Panc1 (cell line): ENCODE data around the gene RAC3. TPM values are rescaled to one million over a fixed set of nuclear protein-coding genes. Genes with fewer than 3 reads are reported as not detected.

ENCODE experiments used
- ATAC-seq: fragments of 200-7000 bp; cut with Tn5 transposase; 2 replicates; pipeline ENCODE4 v1.9.1; 2020; ENCODE audit warnings: mild to moderate bottlenecking, moderate library complexity
- BruUV-seq: library from RNA; stranded (reverse); fragments of 400-500 nt; replicated peaks from 2 replicates; lab custom pipeline; 2021; lab: Mats Ljungman, UMichigan
- CTCF ChIA-PET: fragments of 300-600 bp; sonication (Branson Sonifier 250); formaldehyde crosslinking; loops from one replicate; lab custom pipeline; 2022; ENCODE audit warnings: antibody characterized with exemption; lab: Charles Lee
- POLR2A ChIA-PET: fragments of 300-600 bp; sonication (Branson Sonifier 250); formaldehyde crosslinking; loops from one replicate; lab custom pipeline; 2022; ENCODE audit warnings: antibody characterized with exemption; lab: Charles Lee
- DNase-seq: peaks from one replicate; pipeline ENCODE4 v3.0.0-alpha.2; 2010; ENCODE audit warnings: low read depth, low spot score
- H3K27ac ChIP-seq: 2 replicates; pipeline ENCODE4 v1.5.1; 2011; ENCODE audit warnings: mild to moderate bottlenecking, low read length, inconsistent platforms
- H3K27me3 ChIP-seq: fragments of 200-500 bp; sonication (Bioruptor generic); 2 replicates; pipeline ENCODE4 v1.6.0; 2014; ENCODE audit warnings: low read length, inconsistent platforms; ENCODE audit not compliant: control insufficient read depth, insufficient read depth
- H3K36me3 ChIP-seq: fragments of 200-500 bp; sonication (Bioruptor generic); 2 replicates; pipeline ENCODE4 v1.5.1; 2014; ENCODE audit warnings: inconsistent platforms, mild to moderate bottlenecking, low read length, moderate library complexity; ENCODE audit not compliant: control insufficient read depth, insufficient read depth
- H3K4me1 ChIP-seq: 2 replicates; pipeline ENCODE4 v1.5.1; 2011; ENCODE audit warnings: inconsistent platforms, mild to moderate bottlenecking, low read length, moderate library complexity; ENCODE audit not compliant: control insufficient read depth, insufficient read depth
- H3K4me3 ChIP-seq, 2 experiments: 2 replicates each; pipeline ENCODE4 v1.5.1; 2011 to 2012; ENCODE audit warnings: low read depth in 2 of 2, low read length in 2 of 2, mild to moderate bottlenecking in 2 of 2, inconsistent platforms in 1 of 2, moderate library complexity in 1 of 2
- H3K9me3 ChIP-seq: fragments of 200-500 bp; sonication (Bioruptor generic); 2 replicates; pipeline ENCODE4 v1.5.1; 2014; ENCODE audit warnings: low read depth, mild to moderate bottlenecking, inconsistent platforms, low read length, moderate library complexity; ENCODE audit not compliant: control insufficient read depth, insufficient read depth
- CTCF ChIP-seq: fragments of 450-650 bp; IDR thresholded peaks from 2 replicates; pipeline ENCODE4 v1.5.1; 2017; ENCODE audit warnings: mild to moderate bottlenecking
- POLR2AphosphoS5 ChIP-seq: IDR thresholded peaks from 2 replicates; pipeline ENCODE4 v1.6.1; 2012; ENCODE audit warnings: mild to moderate bottlenecking, low read depth, low read length, moderate library complexity
- REST ChIP-seq, 2 experiments: IDR thresholded peaks; 2 replicates each; pipeline ENCODE4 v1.6.1; 2011 to 2012; ENCODE audit warnings: low read depth in 2 of 2, control low read depth in 1 of 2, low read length in 1 of 2, mild to moderate bottlenecking in 1 of 2, moderate library complexity in 1 of 2; ENCODE audit not compliant: insufficient read depth in 1 of 2
- SIN3A ChIP-seq: IDR thresholded peaks from 2 replicates; pipeline ENCODE4 v1.6.1; 2012; ENCODE audit warnings: low read depth, mild to moderate bottlenecking, low read length, moderate library complexity, borderline replicate concordance; ENCODE audit not compliant: insufficient read depth
- TCF7L2 ChIP-seq: IDR thresholded peaks from 2 replicates; pipeline ENCODE4 v1.6.1; 2011; ENCODE audit warnings: mild to moderate bottlenecking, low read depth, low read length, inconsistent platforms
- in situ Hi-C: cut with HindIII; loops from 2 replicates; pipeline ENCODE4 v1.10.0; 2016; ENCODE audit warnings: low sequenced_read_pairs, low pct_unique_long_range_greater_than_20kb
- intact Hi-C: fragments of 100-400 bp; cut with micrococcal nuclease; formaldehyde crosslinking; loops from one replicate; pipeline ENCODE4 v1.10.0; 2022; ENCODE audit not compliant: unreplicated experiment
- total RNA-seq: library from RNA; stranded (reverse); gene quantifications from one replicate; pipeline ENCODE4 v1.2.1, GENCODE V29; 2021; ENCODE audit not compliant: unreplicated experiment

Gene RAC3
- total RNA-seq, 1 experiment from 2014 or later = 39.4 TPM

GRCh38 chr17:82028246-82028645 lies 3.2 kb upstream of the RAC3 start:
- peaks cover 2% of the 10 kb centered on the region; the same call in 1 of the 2 replicates for H3K36me3 ChIP-seq
- ATAC-seq = no peak
- no peaks in the 10 kb centered on the region for H3K27me3 ChIP-seq
- H3K4me3 ChIP-seq = no peak overlapping the region
- peaks cover 17% of the 10 kb centered on the region for H3K4me1 ChIP-seq
- no peak for DNase-seq
- no peak overlapping the region for H3K27ac ChIP-seq
- no peaks in the 10 kb centered on the region for H3K9me3 ChIP-seq
- in situ Hi-C loops (no loop called here), intact Hi-C loops (loop anchor here (10.0 kb wide), 1 partner anchor 163 kb away; the partner anchor contains the start of gene P4HB)
- POLR2A ChIA-PET = no interaction called here
- CTCF ChIA-PET = interaction anchor here (0.6 kb wide), 1 partner anchor 399 kb away, joined by 5 read pairs; no protein-coding TSS in a partner anchor
- no peak for TF ChIP-seq TCF7L2
- no peak for TF ChIP-seq SIN3A
- TF ChIP-seq CTCF = no peak
- BruUV-seq = no TSS peak

GRCh38 chr17:82028966-82029365 lies 2.5 kb upstream of the RAC3 start:
- POLR2A ChIA-PET = no interaction called here
- BruUV-seq = no TSS peak
- Histone ChIP-seq H3K4me3 (no peak overlapping the region), H3K4me1 (peaks cover 14% of the 10 kb centered on the region), H3K9me3 (no peaks in the 10 kb centered on the region), H3K27ac (no peak overlapping the region), H3K27me3 (no peaks in the 10 kb centered on the region), H3K36me3 (peaks cover 2% of the 10 kb centered on the region; the same call in 1 of the 2 replicates)
- in situ Hi-C loops (no loop called here), intact Hi-C loops (loop anchor here (10.0 kb wide), 1 partner anchor 164 kb away; the partner anchor contains the start of gene P4HB)
- no peak for TF ChIP-seq SIN3A
- TF ChIP-seq POLR2AphosphoS5 = no peak
- no peak for TF ChIP-seq CTCF
- TF ChIP-seq TCF7L2 = no peak
- TF ChIP-seq REST (IDR thresholded peaks at IDR 0.05; ENCODE audit: insufficient read depth in 1 of 2, low read depth in 2 of 2, low read length in 1 of 2) = no peak
- no peak for ATAC-seq
- CTCF ChIA-PET = no interaction called here
- DNase-seq = no peak
